Measurements from ENCODE around the gene PRKAA2. TPM values are rescaled to one million over a fixed set of nuclear protein-coding genes. Genes with fewer than 3 reads are reported as not detected.

The PRKAA2 gene
- total RNA-seq, 6 experiments from 2014 or later: 0.37 to 3.2 (median 1.2) TPM

DNA sequence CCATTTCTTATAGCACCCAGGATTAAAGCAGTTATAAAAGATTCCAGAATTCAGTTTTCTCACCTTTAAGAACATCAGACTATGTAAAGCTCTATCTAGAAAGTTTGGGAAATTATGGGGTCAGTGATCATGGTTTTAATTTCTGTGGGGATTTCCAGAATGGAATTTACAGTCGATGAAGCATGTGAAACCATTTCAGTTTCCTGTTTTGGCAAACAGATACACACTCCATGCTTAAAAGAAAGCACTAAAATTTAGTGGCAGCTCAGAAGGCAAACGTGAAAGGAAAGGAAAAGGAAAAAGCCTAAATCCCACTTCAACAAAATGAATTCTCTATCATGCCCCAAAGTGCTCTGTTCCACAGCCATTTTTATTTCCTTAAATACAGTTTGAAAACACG lies 113.7 kb downstream of the PRKAA2 start:
- DNase-seq (no peak), ATAC-seq (peak in 1 of 4 donors; percentile 48)
- WGBS (ENCODE audit: insufficient coverage, low coverage, low lambda C conversion rate, missing lambda C conversion rate): 19% methylated on average over 3 of the region's 3 CpGs

More for the DNA sequence above, 113.7 kb downstream of the PRKAA2 start:
- H3K9me3 ChIP-seq: no peaks in the 10 kb centered on the region
- H3K27me3 ChIP-seq: no peaks in the 10 kb centered on the region
- H3K36me3 ChIP-seq: no peaks in the 10 kb centered on the region
- intact Hi-C loops (cut with DNase I): no loop called here
- TF ChIP-seq POLR2A (IDR thresholded peaks at IDR 0.05): no peak
- TF ChIP-seq, protein P1, sequence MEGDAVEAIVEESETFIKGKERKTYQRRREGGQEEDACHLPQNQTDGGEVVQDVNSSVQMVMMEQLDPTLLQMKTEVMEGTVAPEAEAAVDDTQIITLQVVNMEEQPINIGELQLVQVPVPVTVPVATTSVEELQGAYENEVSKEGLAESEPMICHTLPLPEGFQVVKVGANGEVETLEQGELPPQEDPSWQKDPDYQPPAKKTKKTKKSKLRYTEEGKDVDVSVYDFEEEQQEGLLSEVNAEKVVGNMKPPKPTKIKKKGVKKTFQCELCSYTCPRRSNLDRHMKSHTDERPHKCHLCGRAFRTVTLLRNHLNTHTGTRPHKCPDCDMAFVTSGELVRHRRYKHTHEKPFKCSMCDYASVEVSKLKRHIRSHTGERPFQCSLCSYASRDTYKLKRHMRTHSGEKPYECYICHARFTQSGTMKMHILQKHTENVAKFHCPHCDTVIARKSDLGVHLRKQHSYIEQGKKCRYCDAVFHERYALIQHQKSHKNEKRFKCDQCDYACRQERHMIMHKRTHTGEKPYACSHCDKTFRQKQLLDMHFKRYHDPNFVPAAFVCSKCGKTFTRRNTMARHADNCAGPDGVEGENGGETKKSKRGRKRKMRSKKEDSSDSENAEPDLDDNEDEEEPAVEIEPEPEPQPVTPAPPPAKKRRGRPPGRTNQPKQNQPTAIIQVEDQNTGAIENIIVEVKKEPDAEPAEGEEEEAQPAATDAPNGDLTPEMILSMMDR (IDR thresholded peaks at IDR 0.05): no peak
- H3K4me3 ChIP-seq: no peak overlapping the region
- H3K4me1 ChIP-seq: peaks cover 0 to 5% (median 0%) of the 10 kb centered on the region in 4 donors
- peak overlapping the region in 1 of 3 donors; percentile 4 for H3K27ac ChIP-seq

Small RNA genes within 50 kb of the gene (small RNA-seq; reads per million reads assigned to genes)
- 0 reads per million in 2 experiments for gene AC099789.1

Other genes with a start within 250 kb of the PRKAA2 start
- gene PLPP3, start 65.8 kb upstream of the PRKAA2 start, total RNA-seq: 100 to 1,000 TPM in 1 of 6 experiments, 10 to 100 TPM in 5; 47.8 to 118 (median 65.8) TPM
- 10 to 100 TPM; 11.2 to 27.5 (median 16.1) TPM for gene FYB2, start 174.1 kb downstream of the PRKAA2 start, total RNA-seq
- 100 to 1,000 TPM; 177 to 432 (median 299) TPM for gene C8A, start 209.5 kb downstream of the PRKAA2 start, total RNA-seq